Ureter (tissue), 1 donor: ENCODE measurements around the gene ZNF792. TPM values are rescaled to one million over a fixed set of nuclear protein-coding genes. Genes with fewer than 3 reads are reported as not detected.
"Not testable (repeated sequence)": the region's sequence is repeated elsewhere in the genome, so short reads cannot be mapped to it uniquely, and the experiment has no call there.

ENCODE experiments used
- DNase-seq: peaks from one replicate; pipeline ENCODE4 v3.0.0-alpha.2; 2020; ENCODE audit warnings: low spot score
- total RNA-seq: library from RNA; stranded (reverse); gene quantifications from one replicate; pipeline ENCODE4 v1.2.4, GENCODE V29; 2023
- donor health status: DM: yes; HTN: yes; CAD: no.

Gene ZNF792
- 10.2 TPM for total RNA-seq

DNA sequence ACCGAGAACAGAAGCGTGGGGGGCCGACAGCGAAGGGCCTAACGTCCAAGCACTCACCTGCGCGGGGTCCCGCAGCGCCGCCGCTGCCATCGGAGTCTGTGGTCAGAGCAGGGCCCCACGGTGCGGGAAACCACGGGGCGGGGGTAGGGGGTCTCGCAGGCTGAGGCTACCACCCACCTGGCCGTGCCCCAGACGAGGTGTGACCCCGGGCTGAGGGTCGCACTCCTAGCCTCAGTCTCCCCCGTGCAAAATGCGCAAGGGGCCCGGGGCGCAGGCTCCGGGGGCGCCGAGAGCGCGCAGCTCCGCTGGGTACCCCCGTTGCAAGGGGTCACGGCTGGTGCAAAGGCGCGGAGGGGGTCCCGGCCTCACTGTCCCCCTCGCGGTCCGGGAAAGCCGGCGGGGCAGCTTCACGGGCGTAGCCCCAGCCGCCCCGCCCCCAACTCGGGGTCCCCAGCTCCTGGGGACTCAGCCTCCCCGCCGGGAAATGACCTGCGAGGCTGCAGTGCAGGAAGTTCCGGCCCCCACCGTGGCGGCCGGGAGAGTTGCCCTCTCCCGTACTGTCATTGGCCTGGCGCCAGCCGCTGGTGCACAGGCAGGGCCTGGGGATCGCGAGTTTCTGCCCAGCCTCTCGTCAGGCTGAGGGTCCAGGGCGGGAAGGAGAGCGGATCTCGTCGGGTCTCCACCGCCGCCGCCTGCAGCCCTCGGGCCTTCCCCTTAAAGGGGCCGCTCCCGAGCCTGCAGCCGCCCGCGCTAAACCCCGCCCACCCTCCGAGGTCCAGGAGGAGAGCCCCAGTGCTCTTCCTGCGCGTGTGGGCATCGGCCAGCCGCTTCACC lies at the start of gene ZNF792:
ZNF792 (minus strand) TSS at position 657 of the 834 bp plus-strand sequence; CDS start at position 90, 567 bp downstream.
- peak; percentile 65 for DNase-seq

DNA sequence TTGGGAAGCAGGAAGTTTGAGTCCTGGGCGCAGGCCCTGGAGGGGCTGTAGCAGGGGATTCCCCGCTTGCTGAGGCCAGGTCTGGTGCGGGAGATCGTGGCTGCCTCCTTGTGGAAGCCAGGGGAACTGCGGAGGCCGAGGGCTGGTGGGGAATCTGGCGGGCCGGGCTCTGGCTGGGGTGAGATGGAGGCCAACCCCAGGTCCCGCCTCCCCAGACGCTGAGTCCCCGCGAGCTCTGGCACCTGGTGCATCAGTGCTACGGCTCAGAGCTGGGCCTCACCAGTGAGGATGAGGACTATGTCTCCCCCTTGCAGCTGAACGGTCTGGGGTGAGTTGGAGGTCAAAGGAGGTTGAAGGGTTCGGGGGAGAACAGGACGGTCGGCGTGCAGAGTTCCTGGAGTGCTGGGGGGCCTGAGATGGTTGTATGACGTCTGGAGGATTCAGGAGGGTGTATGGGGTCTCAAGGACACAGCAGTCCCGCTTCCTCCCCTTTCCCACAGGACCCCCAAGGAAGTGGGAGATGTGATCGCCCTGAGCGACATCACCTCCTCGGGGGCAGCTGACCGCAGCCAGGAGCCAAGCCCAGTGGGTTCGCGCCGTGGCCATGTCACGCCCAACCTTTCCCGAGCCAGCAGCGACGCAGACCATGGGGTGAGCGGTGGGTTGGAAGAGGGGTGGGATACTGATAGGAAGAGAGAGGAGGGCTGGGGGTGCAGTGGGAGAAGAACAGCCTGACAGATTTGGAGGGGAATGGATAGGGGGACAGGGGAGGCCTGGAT lies 49.2 kb upstream of the ZNF792 start:
- DNase-seq: peak; percentile 76

DNA sequence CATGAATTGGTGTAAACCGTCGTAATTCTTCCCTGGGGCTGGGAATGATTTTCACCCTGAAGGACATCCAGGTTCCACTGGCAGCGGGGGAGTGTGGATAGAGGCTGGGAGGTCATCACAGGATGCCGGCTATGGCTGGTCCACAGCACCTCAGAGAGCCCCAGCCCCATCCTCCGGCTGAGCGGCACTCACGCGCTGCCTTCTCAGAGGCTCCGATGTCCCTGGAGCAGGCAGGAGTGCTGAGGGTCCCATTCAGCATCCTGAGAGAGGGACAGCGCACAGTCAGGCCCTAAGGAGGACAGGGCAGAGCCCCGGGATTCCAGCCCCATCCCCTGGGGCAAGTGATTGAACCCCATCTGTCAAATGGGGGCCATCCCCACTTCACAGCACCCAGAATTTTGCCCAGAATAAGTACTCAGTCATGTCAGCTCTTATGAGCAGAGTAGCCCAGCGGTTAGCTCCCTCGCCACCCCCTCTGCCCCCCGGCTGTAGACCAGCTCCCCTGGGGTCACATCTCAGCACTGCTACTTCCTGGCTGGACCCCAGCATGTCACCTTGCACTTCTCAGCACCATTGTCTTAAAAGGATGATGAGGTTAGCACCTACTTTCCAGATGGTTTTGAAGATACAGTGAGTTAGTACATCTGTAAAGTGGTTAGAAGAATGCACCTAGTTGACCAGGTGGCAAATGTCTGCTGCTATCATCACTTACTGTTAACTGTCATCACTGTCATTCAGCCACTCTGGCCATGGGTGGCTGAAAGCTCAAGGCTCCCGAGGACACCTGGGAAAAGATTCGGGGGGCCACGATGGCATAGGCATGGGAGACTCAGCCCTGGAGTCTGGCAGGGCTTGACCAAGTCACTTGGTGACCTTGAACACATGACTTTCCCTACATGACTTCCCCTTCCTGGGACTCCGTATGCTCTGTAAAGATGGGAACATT lies 48.0 kb upstream of the ZNF792 start:
- no peak for DNase-seq

DNA sequence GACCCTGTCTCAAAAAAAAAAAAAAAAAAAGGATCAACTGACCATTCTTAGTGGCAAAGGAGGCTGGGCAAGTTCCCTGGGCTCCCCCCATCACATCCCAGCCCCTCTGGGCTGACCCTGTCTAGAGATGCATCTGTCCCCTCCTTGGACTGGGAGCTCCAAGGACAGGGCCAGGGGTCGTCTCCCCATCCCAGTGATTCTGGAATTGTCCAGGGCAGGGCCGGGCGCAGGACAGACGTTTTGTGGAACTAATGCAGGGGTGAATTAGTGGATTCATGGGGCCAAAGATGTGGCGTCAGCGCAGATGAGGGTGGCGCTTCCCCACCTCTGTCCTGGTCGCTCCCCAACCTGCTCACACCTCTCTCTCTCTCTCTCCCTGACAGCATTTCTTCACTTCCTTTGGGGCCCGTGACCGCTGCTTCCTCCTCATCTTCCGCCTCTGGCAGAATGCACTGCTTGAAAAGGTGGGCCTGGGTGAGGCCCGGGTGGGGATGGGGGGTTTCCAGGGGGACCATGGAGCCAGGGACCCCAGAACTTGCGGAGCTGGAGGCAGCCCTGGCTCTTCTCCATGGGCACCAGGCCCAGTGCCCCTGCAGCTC lies 47.2 kb upstream of the ZNF792 start:
- no peak for DNase-seq

DNA sequence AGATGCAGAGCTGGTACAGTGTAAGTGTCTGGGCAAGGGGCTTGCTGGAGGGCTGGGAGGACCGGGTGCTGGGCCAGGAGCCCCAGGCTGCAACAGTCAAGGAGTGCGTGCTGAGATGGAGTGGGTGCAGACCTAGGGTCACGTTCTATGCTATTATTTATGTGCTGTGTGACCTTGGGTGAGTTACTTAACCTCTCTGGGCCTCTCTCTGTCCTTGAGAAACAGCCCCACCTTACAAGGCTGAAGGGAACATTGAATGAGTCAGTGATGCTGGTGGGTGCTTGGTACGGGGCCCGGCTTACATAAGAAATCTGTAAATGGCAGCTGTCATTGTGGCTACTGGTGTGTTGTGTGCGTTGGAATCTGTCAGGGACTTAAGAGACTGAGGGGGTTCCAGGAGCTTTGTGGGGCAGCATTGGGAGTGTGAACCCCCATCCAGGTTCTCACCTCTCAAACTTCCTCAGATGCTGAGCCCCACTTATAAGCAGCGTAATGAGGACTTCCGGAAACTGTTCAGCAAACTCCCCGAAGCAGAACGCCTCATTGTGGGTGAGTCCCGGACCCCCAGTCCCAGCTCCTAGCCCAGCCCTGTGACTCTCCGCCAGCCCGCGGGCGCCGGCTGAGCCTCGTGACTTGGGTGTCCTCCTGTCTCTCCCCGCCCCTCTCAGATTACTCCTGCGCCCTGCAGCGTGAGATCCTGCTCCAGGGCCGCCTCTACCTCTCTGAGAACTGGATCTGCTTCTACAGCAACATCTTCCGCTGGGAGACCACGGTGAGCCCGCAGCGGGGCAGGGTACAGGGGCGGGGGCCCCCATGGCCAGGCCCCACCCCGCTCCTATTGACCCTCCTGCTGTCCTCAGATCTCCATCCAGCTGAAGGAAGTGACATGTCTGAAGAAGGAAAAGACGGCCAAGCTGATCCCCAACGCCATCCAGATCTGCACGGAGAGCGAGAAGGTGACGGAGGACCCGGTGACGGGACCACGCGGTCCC lies 45.7 kb upstream of the ZNF792 start:
- DNase-seq: no peak

DNA sequence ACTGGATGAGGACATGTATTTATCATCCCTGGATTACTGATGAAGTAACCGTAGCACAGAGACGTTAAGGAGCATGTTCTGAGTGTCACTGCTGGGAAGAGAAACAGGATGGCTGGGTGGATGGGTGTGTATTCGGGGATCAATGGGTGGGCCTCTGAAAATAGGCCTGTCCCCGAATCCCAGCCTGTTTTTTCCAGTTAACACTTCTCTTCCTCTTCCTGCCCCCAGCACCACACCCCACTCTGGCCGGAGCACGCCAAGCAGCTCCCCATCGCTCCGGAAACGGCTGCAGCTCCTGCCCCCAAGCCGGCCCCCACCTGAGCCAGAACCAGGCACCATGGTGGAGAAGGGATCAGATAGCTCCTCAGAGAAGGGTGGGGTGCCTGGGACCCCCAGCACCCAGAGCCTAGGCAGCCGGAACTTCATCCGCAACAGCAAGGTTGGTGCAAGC lies 44.9 kb upstream of the ZNF792 start:
- no peak for DNase-seq

DNA sequence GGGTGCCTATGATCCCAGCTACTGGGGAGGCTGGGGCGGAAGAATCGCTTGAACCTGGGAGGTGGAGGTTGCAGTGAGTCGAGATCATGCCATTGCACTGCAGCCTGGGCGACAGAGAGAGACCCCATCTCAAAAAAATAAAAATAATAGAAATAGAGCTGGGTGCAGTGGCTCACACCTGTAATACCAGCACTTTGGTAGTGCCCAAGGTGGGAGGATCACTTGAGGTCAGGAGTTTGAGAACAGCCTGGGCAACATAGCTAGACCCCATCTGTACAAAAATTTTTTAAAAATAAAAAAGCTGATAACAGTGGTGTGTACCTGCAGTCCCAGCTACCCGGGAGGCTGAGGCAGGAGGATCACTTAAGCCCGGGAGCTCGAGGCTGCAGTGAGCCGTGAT lies 43.4 kb upstream of the ZNF792 start:
- DNase-seq: not testable (repeated sequence)

DNA sequence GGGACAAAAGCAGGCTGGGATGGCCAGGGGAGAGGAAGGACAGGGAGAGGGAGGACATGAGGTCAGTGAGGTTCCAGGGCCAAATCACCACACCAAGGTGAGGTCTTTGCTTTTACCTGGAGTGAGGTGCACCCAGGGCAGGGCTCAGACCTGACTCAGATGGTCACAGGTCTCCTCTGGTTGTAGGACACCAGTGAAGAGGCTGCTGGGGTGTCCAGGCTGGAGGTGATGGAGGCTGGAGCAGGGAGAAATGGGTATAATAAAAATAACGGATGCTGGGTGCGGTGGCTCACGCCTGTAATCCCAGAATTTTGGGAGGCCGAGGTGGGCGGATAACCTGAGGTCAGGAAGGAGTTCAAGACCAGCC lies 43.0 kb upstream of the ZNF792 start:
- no peak for DNase-seq

DNA sequence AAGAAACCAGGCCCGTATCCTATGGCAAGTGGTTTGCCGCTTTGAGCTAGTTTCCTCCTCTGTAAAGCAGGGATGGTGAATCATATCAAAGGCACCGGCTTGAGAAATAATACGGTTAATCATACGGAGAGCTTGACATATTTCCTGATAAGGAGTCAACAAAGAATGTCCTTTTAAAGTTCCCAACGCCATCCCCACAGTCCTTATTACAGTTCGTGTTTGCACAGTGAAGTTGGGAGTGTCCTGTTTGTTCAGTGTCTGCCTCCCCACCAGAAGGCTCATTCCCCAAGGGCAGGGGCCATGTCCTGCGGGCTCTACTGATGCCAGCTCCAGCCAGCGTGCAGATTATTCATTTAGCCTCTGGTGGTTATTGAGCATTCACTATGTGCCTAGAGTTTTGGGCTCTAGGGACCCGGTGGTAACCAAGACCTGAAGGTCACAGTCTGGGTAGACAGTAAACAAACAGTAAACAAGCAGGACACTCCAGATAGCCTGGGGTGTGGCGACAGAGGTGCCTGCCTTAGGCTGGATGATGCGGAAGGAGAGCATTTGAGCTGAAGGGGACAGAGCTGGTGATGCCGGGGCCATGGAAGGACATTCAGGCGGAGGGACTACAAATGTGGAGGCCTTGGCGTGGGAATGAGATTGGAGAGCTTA lies 42.4 kb upstream of the ZNF792 start:
- DNase-seq: no peak

DNA sequence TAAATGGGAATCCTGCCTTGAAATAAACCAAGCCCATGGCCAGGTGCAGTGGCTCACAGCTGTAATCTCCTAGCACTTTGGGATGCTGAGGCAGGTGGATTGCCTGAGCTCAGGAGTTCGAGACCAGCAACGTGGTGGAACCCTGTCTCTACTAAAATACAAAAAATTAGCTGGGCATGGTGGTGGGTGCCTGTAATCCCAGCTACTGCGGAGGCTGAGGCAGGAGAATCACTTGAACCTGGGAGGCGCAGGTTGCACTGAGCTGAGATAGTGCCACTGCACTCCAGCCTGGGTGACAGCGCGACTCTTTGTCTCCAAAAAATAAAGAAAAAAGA lies 41.9 kb upstream of the ZNF792 start:
- not testable (repeated sequence) for DNase-seq

DNA sequence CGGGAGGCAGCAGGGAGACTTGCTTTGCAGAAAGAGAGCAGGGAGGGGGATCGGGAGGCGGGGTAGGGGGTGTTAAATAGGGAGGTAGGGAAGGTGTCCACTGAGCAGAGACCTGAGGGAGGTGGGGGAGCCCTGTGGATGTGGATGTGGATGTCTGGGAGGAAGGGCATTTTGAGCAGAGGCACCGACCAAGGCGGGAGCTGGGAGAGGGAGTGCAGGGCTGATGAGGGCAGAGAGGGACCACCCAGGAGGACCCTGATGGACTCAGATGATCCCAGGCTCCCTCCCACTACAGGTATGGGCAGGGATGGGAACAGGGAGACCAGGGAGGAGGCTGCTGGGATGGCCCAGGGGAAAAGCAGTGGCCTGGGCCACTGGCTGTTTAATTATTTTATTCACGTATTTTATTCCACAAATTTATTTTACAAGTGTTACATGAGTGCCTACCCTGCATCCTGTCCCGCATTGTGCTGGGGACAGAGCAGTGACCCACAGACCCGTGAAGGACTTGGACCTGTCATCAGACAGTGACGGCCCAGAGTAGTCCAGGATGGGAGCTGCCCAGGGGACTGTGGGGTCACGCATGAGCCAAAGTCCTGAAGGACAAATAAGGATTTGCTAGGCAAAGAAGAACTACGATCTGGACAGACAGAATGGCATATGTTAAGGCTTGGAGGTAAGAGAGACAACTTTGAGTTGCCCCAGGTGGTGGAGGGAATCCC lies 41.4 kb upstream of the ZNF792 start:
- DNase-seq: no peak

DNA sequence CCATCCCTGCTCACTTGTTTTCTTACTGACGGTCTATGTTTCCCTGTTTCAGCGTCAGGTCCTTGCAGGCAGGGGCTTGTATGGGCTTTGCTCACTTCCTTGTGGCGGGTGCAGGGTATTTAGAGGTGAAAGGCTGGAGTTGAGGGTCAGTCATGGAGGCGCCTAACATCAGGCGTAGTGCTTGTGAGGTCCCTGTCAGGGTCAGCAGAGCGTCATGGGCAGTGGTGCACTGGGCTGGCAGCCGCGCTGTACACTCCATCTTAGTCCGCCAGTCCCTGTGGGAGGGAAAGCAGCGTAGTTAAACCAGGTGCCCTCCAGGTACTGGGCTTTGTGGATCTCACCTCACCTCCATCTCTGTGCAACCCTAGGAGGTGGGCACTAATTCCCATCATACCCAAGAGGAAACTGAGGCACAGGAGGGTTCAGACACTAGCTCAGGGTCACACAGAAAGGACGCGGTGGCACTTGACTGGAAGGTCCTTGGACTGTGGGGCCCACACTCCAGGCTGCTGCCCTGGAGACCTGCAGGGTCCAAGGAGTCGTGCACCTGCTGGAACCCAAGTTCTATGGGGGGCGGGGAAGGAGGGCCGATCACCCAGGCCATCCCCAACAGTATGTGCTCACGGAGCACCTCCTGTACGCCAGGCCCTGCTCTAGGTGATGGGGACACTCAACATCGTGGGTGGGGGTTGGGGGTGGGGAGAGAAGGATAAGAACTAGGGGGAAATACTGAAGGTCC lies 40.7 kb upstream of the ZNF792 start:
- DNase-seq: no peak

DNA sequence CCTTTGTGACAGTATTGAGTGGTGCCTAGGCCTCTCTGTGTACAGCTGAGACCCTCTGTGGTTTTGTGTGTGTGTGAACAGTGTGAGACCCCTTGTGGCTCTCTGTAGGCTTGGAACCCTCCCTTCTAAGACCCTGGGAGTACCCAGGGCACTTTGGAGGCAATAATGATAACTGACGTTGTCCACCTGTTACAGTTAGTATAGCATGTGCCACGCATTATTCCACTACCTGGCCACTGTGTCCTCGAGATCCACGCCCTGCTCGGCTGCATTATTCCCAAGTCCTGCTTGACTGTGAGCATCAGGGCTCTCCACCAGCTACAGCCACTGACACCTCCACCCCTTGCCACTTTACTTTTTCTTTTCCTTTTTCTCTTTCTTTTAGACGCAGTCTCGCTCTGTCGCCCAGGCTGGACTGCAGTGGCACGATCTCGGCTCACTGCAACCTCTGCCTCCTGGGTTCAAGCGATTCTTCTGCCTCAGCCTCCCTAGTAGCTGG lies 38.1 kb upstream of the ZNF792 start:
- no peak for DNase-seq

DNA sequence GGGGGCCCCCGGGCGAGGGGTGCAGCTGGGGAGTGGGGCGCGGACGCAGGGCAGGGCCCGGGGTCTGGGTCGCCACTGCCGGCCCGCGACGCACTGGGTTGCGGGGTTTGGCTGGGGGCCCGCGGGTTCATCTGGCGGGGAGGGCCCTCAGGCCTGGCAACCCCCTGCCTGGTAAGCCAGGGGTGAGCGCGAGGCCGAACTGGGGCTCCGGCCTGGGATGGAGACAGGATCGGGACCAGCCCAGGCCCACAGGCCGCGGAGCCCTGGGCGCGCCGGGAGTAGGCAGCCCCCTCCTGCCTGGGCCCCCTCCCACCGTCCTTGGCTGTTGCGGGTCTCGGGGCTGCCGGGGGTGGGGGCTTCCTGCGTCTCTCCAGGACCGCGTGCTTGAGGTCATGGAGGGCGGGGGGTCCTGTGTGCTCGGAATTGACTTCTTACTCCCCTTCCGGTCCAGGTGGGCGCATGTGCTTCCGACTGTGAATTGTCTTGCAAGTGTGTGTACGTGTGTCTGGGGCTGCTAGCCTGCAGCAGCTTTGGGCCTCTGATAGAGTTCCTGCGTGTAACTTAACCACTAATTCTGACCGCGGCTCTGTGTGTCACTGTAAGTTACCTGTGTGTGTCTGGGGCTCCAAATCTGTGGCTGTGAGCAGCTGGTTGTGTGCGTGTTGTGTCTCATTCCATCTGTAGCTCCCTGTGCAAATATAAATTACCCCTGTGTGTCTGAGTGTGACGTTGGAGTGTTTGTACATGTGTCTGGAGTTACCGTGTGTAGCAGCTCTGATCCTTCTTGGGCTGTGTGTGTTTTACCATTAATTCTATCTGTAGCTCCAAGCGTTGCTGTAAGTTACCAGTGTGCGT lies 36.8 kb upstream of the ZNF792 start:
- DNase-seq: no peak

DNA sequence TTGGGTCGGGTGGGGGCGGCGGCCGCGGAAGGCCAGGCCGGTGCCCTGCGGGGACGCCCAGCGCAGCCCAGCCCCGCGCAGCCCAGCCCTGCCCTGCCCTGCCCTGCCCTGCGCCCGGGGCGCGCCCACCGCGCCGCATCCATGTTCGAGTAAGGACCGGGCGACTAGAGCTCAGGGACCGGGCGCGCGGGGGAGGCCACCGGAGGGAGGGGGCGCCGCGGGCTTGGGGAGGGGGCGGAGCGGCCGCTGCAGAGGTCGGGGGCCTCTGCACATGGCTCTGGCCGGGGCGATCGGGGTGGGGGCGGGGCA lies 36.3 kb upstream of the ZNF792 start:
- DNase-seq: no peak

DNA sequence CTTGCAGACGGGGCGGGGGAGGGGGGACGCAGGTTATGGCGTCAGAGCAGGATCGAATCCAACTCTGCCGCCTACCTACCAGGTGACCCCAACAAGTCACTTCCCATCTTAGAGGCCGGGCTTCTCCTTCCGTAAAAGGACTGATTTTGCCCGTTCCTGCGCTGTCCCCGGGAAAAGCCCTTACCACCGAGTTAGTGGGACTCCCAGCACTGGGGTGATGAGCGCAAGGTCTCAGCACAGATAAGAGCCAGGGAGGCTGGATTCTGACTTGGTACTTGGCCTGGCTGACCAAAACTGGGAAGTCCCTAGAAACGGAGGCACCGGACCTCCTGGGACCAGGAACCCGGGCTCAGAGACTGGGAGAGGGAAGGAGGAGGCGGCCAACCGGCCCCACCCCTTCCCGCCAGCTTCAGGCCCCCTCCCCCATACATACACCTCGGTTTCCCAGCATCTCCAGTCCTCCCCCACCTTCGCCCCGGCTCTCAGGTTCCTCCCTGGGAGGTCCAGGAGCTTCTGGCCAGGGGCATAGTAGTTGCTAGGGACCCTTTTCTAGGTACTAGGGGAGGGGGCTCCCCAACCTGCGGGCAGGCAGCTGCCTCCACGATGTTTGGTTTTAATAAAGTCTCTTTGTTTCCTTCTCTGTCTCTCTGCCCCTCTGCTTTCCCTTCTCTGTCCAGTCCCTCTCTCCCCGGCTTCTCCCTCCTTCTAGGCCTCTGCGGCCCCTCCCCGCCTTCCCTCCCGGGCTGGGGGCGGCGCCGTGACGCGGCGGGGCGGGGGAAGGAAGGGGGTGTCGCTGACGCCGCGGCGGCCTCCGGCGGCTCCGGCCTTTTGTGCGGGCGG lies 35.7 kb upstream of the ZNF792 start, which contains the start of gene GRAMD1A:
GRAMD1A (plus strand) TSS at position 826 of the 840 bp plus-strand sequence. CDS start 156 bp downstream, outside the sequence.
- DNase-seq: peak; percentile 89
